Skin epidermis (tissue), 12 donors: ENCODE measurements around the gene SLC22A12.
A peak's percentile ranks its signal among the peaks of the same experiment; 100 is the strongest.

ENCODE experiments used
- H3K27ac ChIP-seq, 21 experiments: fragments of 200-600 bp; sonication (generic) in 11 of 21; one replicate each; pipeline ENCODE4 v1.5.0; 2020; ENCODE audit warnings: mild to moderate bottlenecking in 3 of 21, inconsistent platforms in 2 of 21, moderate library complexity in 2 of 21
- H3K4me3 ChIP-seq, 7 experiments: fragments of 200-600 bp; sonication (generic) in 2 of 7; one replicate each; pipeline ENCODE4 v1.5.0; 2020; ENCODE audit warnings: inconsistent platforms in 2 of 7, mild to moderate bottlenecking in 2 of 7, moderate library complexity in 1 of 7

SLC22A12 gene

DNA sequence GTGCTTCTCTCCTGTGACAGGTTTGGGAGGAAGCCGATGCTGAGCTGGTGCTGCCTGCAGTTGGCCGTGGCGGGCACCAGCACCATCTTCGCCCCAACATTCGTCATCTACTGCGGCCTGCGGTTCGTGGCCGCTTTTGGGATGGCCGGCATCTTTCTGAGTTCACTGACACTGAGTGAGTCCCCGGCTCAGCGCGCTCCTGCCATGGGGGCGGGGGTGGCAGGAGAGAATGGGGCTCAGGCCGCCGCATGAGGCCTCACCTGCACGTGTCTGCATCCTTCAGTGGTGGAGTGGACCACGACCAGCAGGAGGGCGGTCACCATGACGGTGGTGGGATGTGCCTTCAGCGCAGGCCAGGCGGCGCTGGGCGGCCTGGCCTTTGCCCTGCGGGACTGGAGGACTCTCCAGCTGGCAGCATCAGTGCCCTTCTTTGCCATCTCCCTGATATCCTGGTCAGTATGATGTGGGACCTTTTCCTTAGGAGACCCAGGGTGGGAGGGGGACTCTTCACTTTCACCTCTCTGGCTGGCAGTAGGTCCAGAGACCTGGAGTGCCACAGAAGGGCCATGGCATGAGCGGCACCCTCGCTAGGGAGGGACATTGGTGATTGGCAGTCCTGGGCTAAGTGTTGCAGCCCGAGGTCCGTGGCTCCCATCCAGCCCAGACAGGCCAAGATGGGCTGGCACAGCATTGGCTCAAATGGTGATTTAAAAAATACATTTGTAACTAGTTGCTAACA lies 28.9 kb upstream of the SLC22A12 start:
- Histone ChIP-seq H3K4me3 (no peak overlapping the region), H3K27ac (no peak overlapping the region)

DNA sequence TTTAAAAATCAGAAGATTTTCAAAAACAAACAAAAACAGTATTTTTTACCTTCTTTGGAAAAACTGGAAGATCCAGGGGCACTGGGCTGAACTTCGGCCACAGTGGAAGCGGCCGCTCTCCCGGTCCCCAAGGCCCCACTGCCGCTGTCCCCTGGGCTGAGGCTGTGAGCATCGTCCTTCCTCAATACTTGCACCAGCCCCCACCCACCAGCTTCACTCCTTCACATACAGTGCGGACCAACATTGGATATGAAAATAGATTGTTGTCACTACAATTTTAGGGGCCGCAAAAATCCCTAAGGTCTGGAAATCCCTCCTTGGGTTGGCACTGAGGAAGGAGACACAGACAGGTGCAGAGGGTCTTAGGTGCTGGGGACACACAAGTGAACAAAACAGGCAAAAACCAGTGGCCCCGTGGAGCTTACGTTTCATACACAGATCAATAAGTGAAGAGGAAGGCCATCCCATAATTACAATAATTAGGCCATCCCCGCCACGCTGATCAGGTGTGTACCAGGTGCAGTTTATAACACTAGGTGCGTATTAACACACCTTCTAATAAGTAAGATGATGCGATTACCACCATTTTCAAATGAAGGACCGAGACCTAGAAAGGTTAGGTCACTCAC lies 28.2 kb upstream of the SLC22A12 start:
- H3K27ac ChIP-seq: no peak overlapping the region

DNA sequence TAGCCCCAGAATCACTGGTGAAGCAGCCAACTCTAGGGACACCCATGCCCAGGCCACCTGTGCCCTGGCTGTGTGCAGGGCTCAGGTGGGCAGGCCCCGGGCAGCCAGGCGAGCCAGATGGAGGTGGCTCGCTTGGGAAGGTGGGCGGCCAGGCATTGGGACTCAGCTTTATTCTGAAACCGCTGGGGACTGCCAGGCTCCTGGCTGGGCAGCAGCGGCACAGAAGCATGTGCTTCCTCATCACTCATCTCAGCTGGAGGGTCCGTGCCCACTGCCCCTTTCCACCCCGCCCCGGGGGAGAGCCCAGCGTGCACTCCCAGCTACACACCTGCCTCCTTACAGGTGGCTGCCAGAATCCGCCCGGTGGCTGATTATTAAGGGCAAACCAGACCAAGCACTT lies 27.1 kb upstream of the SLC22A12 start:
- H3K4me3 ChIP-seq: no peak overlapping the region

More for the DNA sequence above, 28.2 kb upstream of the SLC22A12 start:
- H3K4me3 ChIP-seq: no peak overlapping the region

DNA sequence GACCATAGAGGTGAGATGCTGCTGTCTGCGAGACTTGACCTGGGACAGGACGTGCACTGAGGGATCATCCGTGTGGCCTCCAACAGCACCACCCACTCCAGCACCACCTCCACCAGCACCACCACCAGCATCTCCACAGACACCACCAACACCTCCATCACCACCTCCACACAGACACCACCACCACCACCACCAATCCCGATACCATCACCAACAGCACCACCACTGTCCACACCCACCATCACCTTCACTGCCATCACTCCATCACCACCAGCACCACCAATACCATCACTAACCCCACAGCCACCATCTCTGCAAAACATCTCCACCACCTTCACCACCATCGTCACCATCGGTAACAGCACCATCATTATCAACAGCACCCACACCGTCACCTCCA lies 26.6 kb upstream of the SLC22A12 start:
- H3K27ac ChIP-seq: no peak overlapping the region
- no peak overlapping the region for H3K4me3 ChIP-seq

More for the DNA sequence above, 27.1 kb upstream of the SLC22A12 start:
- no peak overlapping the region for H3K27ac ChIP-seq

DNA sequence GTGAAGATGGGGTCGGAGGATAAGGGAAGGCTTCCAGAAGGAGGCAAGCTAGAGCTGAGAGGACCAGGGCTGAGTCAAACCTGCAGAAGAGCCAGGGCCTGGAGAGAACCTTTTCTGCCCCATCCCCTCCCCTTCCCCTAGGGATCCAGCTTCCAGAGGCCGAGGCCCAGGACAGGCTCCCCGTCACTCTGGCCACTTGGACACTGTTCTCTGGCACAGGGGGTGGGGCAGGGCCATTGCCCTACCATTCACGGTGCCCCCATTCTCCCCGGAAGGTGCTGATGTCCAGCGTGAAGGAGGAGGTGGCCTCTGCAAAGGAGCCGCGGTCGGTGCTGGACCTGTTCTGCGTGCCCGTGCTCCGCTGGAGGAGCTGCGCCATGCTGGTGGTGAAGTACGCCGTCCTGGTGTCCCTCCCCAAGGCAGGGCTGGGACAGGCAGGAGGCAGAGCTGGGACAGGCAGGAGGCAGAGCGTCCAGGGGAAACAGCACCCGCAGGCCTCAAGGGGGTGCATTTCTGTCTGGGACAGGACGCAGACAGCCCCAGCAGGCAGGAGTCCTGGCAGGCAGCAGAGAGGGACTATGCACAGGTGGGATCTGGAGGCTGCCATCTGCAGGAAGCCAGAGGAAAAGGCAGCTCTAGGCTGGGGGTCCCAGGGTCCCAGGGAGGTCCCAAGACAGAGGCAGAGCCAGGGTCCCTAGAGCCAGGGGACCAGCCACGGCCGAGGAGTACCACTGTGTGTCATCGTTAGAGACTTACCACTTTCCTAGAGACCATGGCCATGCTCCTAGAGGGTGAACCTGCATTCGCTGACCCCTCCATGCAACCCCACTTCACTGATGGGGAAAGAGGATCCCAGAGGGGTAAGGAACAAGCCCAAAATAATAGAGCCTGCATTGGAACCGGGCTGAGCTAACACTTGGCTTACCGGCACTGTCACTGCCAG lies 25.8 kb upstream of the SLC22A12 start:
- H3K4me3 ChIP-seq: no peak overlapping the region
- H3K27ac ChIP-seq: no peak overlapping the region

DNA sequence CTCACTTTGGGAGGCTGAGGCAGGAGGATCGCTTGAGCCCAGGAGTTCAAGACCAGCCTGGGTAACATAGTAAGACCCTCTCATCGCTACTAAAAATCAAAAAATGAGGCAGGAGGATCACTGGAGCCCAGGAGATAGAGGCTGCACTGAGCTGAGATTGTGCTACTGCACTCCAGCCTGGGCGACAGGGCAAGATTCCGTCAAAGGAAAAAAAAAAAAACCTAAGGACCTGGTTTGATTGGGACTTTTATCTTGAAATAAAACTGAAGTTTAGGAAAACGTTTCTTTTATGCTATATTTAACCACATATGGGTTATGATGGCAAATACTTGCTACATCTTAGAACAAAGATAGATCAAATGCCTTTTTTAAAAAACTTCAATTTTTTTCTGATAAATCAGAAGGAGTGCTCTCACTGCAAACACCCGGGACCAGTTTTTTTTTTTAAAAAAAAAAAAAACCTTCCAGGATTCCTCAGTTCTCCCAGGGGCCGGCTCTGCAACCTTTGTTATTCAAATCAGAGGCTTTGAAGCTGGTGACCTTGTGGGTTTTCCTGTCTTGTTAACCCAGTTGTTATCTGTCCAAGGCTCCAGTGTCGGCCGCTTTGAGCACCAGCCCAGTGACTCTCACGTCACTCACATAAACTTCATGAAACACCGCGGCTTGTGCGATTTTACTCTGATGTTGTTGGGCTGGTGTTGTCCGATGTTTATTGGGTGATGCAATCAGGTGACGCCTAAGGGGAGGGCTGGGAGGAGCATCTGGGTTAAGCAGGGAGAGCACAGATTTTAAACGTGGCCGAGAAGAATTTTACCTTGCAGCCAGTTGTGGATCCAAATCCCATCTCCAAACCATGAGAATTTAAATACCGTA lies 24.7 kb upstream of the SLC22A12 start:
- Histone ChIP-seq H3K4me3 (no peak overlapping the region), H3K27ac (peak overlapping the region in 2 of 21 experiments; percentile 3 to 41)

DNA sequence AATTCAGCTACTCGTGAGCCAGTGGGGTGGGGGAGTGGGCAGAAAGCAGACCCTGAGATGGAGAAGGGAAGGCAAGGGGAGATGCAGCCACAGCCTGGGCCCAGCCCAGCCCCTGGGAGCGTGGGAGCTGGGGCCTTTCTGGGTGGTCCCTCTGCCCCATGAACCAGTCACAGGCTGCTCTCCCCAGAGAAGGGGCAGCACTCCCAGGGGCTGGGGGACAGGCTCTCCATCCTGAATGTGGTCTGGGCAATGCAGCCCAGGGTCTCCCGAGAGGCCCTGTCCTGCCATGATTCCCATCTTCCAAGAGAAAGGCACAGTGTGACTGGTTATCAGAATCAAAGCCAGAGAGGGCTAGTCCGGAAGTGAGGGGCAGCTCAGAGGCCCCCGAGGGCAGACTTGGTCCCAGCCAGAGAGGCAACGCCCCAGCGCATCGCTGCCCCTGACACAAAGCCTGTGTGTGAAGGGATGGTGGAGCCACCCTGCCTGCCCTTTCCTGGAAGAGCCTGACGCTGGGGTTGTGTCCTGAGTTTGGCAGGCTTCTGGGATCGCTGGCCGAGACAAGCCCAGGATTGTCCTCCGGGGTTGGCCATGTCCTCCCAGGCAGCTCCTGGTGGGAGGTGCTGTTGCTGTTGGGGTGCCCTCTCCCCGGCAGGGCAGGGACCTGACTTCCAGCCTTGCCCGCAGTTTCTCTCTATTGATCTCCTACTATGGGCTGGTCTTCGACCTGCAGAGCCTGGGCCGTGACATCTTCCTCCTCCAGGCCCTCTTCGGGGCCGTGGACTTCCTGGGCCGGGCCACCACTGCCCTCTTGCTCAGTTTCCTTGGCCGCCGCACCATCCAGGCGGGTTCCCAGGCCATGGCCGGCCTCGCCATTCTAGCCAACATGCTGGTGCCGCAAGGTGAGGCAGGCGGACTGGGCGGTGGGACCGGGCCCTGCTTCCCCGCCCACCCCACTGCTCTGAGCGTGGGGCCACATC lies 23.8 kb upstream of the SLC22A12 start:
- Histone ChIP-seq H3K4me3 (no peak overlapping the region), H3K27ac (peak overlapping the region in 3 of 21 experiments; percentile 3 to 41 (median 38))

DNA sequence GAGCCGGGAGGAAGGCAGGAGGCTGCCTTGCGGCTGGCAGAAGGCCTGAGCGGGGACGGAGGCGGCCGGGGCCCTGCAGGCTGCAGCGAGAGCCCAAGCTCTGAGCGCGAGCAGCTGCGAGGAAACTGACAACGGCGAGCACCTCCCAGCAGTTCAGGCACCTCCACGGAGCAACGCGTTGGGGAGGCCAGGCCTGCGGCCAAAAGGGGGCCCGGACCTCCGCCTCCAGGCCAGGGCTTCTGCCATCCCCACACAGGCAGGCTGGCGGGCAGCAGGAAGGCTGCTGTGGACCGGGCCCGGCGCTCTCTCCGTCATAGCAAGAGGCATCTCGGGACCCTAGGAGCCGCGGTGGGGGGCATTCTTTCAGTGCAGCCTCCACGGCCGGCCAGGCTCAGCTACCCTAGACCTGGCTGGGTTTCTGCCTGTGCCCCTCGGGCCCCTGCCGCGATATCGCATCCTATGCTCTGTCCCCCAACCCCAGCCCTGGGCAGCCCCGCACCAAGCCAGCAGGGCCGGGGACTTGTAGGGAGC lies 22.9 kb upstream of the SLC22A12 start:
- Histone ChIP-seq H3K4me3 (no peak overlapping the region), H3K27ac (peak overlapping the region in 1 of 21 experiments; percentile 50)

DNA sequence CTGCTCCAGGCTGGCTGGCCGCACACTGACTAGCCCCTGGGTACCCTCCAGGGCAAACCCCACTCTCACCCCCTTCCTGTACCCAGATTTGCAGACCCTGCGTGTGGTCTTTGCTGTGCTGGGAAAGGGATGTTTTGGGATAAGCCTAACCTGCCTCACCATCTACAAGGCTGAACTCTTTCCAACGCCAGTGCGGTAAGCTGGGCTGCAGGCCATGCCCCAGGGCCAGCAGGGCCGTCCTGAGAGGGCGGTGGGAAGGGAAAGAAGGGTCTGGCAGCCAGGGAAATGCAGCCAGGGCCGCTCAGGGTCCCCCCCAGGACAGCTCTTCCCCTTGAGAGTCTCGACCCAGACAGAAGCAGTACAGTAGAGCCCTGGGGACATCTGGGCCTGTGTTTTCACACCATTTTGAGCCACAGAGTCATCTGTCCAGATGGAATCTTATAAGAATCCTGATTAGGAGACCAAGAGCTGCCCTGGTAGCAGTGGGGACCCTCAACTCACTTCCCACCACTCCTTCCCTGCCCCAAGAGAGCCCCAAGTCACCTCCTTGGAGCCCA lies 22.4 kb upstream of the SLC22A12 start:
- Histone ChIP-seq H3K27ac (peak overlapping the region in 1 of 21 experiments; percentile 50), H3K4me3 (no peak overlapping the region)

DNA sequence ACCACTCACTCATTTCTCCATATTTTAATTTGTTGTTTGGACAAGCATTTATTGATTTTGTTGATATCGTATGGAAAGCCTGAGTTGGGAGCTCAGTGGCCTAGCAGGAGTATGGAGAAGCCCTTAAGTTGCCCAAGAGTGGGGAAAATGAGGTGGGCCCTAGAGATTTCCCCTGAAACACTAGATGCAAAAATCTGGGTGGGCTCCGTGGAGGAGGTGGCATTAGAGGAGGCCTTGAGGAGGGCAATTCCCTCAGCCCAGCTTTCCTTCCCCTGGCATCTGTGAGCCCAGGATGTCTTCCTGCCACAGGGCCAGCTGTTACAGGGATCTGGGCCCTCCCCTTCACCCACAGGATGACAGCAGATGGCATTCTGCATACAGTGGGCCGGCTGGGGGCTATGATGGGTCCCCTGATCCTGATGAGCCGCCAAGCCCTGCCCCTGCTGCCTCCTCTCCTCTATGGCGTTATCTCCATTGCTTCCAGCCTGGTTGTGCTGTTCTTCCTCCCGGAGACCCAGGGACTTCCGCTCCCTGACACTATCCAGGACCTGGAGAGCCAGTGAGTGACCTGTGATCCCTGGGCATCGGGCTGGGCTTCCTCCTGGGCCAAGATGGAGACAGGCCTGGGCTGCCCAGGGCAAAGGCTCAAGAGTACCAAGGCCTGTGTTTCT lies 21.6 kb upstream of the SLC22A12 start:
- Histone ChIP-seq H3K4me3 (no peak overlapping the region), H3K27ac (no peak overlapping the region)

DNA sequence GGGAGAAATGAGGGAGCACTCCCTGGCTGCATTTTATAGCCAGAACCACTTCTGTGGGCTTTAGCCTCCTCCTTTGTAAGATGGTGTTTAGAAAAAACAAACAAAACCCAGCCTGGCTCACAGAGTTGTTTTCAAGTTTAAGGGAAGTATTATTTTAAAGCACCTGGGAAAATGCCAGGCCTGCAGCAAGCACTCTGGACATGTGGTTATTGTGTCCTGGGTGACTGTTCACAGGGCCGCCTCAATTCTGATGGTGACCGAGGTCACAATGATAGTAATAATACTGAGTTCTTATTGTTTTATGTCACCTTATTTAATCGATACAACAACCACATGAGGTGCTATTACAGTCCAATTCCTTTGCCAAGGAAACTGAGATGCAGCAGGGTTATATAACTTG lies 20.7 kb upstream of the SLC22A12 start:
- Histone ChIP-seq H3K27ac (no peak overlapping the region), H3K4me3 (no peak overlapping the region)

DNA sequence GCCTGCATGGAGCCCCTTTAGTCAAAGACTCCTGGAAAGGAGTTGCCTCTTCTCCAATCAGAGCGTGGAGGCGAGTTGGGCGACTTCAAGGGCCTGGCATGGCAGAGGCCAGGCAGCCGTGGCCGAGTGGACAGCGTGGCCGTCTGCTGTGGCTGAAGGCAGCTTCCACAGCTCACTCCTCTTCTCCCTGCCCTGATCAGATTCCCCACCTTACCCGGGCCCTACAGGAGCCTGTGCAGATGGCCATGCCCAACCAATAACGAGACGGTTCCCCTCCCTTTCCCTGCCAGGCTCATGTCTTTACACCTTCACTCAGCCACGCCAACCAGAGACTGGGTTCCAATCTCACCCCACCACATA lies 20.0 kb upstream of the SLC22A12 start:
- H3K4me3 ChIP-seq: no peak overlapping the region
- H3K27ac ChIP-seq: no peak overlapping the region

DNA sequence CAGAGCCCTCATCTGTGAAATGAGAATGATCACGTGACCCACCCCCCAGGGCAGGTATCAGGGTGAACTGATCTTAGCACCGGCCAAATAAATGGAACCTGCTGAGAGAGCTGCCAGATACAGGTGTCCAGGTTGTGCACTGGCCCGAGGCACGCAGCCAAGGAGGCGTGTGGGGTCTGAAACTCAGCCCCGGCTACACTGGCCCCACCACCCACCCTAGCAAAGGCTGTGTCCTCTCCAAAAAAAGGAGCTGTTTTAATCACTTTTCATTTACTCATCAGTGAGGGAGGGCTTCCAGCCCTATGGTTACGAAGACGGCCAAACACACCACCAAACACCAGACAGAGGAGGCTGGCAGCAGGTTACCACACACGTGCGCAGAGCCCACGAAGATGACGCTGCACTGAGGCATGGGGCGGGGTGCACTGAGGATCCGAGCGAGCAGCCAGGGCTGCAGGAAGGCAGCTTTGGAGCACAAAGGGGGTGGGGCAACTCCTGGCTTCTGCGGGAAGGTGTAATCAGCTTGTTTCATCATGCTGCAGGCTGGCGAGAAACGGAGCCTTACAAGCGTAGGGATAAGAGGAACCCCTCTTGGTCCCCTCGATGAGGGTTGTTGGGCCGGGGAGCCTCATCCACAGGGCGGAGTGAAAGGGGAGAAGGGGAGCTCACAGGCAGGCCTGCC lies 19.5 kb upstream of the SLC22A12 start:
- Histone ChIP-seq H3K27ac (peak overlapping the region in 1 of 21 experiments; percentile 44), H3K4me3 (no peak overlapping the region)

DNA sequence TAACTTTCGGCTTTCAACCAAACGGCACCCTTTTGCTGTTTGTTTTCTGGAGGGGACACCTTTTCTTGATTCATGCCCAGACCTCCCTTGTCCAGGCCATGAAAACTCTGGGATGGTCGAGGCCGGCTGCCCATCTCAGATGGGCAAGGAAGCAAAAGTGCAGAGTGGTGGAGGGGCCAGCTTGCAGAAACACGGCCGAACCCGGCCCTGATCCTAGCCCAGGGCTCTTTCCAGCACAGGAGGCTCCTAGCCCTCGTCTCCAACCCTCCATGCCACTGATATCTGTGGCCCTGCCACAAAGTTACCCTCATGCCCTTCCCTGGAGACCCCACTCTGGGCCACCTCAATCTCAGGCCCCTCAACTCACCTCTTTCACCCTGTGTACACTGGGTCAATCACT lies 18.9 kb upstream of the SLC22A12 start:
- H3K4me3 ChIP-seq: no peak overlapping the region
- H3K27ac ChIP-seq: peak overlapping the region in 1 of 21 experiments; percentile 44

DNA sequence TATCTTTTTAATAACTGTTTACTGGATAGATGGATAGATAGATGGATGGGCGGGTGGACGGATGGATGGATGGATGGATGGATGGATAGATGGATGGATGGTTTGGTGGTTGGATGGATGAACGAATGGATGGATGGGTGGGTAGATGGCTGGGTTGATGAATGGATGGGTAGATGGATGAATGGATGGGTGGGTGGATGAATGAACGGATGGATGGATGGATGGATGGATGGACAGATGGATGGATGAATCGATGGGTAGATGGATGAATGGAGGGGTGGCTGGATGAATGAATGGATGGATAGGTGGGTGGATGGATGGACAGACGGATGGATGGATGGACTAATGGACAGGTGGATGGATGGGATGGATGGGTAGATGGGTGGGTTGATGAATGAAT lies 13.8 kb upstream of the SLC22A12 start:
- Histone ChIP-seq H3K27ac (no peak overlapping the region), H3K4me3 (no peak overlapping the region)

DNA sequence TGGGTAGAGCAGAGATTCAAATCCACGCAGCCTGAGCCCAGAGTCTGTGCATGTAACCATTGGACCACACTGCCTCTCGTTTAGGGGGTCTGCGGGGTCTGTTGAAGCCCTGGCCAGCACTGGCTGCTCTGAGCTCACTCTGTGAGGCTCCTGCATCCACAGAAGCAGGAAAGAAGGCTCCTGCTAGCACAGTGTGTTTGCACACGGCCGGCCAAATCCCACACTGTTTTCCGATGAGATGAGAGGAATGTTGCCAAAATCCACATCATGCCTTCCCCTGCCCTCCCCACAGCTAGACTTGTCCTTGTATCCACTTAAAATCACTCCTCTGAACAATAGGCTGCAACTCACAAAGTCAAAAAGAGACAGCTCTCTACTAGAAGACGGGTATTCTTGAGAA lies 10.6 kb upstream of the SLC22A12 start:
- H3K4me3 ChIP-seq: no peak overlapping the region
- no peak overlapping the region for H3K27ac ChIP-seq

DNA sequence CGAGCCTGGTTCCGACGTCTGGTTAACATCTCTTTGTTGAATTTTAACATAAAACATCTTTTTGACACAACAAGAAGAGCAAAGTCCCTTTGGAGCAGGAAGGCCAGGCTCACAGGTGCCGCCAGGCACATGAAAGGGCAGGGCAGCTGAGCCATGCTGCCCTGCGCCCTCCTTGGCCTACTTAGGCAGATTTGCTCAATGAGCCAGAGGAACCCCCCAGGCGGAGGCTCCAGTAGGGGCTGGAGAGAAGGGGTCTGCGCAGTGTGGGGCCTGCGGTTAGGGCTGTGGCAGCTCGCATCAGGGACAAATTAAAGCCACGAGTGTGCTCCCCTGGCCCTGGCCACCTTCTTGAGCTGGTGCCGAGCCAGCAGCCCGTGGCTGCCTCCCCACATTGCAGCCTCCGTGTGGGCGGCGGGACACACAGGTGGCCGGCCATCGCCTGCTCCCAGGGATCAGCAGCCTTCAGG lies 9.9 kb upstream of the SLC22A12 start:
- Histone ChIP-seq H3K4me3 (no peak overlapping the region), H3K27ac (no peak overlapping the region)
